GM10248 (cell line): Measurements from ENCODE around the gene CCDC61.

Experiments
- CTCF ChIA-PET: fragments of 300-600 bp; sonication (Branson Sonifier 250); formaldehyde crosslinking; extraction: SDS; loops from one replicate; lab custom pipeline; 2021; ENCODE audit warnings: antibody characterized with exemption; lab: Yijun Ruan, JAX
- POLR2A ChIA-PET: fragments of 350-650 bp; sonication (Branson Sonifier 250); formaldehyde crosslinking; extraction: SDS; loops from one replicate; lab custom pipeline; 2020; ENCODE audit warnings: antibody characterized with exemption; lab: Yijun Ruan, JAX
- DNase-seq: peaks from one replicate; pipeline ENCODE4 v3.0.0; 2012; ENCODE audit errors: extremely low spot score
- TF ChIP-seq, protein P1 (sequence below): IDR thresholded peaks from 2 replicates; pipeline ENCODE4 v1.5.1; 2012; ENCODE audit warnings: mild to moderate bottlenecking, low read depth; ENCODE audit errors: extremely low read depth, missing control alignments, control extremely low read depth

CCDC61 gene

DNA sequence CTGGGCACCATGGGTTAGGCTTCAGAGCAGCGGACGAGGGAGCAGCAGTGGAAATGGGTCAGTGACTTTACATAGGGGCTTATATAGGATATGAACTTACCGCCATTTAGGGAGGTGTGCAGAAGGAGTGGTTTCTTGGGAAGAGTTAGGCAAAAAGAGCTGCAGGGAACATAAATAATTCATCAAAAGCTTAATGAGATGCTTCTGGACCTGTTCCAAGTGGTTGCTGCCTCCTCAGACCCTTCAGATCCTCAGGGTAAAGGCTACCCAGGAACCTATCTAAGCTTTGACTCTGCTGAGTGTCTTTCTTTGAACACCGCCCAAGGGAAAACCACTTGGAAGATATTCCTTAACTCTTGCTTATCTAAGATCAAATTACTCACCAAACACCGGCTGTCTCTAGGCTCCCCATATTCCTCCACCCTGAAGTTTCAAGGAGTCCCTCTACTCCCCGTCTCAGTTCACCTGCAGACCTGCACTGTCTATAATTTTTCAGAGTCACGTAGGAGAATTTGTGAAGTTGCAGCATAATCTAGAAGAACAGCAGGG, 45.8 kb downstream of the CCDC61 start, which contains the start of gene IGFL4:
TSS of gene IGFL4 (minus strand) at position 51 of the 549 bp plus-strand sequence. CDS start at position 11, 40 bp downstream.
- TF ChIP-seq, protein P1, sequence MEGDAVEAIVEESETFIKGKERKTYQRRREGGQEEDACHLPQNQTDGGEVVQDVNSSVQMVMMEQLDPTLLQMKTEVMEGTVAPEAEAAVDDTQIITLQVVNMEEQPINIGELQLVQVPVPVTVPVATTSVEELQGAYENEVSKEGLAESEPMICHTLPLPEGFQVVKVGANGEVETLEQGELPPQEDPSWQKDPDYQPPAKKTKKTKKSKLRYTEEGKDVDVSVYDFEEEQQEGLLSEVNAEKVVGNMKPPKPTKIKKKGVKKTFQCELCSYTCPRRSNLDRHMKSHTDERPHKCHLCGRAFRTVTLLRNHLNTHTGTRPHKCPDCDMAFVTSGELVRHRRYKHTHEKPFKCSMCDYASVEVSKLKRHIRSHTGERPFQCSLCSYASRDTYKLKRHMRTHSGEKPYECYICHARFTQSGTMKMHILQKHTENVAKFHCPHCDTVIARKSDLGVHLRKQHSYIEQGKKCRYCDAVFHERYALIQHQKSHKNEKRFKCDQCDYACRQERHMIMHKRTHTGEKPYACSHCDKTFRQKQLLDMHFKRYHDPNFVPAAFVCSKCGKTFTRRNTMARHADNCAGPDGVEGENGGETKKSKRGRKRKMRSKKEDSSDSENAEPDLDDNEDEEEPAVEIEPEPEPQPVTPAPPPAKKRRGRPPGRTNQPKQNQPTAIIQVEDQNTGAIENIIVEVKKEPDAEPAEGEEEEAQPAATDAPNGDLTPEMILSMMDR = no peak
- no peak for DNase-seq
- CTCF ChIA-PET = interaction anchor here (1.6 to 1.7 kb wide), 2 partner anchors 12 to 24 kb away, joined by 5 to 10 read pairs; no protein-coding TSS in a partner anchor
- POLR2A ChIA-PET = no interaction called here

DNA sequence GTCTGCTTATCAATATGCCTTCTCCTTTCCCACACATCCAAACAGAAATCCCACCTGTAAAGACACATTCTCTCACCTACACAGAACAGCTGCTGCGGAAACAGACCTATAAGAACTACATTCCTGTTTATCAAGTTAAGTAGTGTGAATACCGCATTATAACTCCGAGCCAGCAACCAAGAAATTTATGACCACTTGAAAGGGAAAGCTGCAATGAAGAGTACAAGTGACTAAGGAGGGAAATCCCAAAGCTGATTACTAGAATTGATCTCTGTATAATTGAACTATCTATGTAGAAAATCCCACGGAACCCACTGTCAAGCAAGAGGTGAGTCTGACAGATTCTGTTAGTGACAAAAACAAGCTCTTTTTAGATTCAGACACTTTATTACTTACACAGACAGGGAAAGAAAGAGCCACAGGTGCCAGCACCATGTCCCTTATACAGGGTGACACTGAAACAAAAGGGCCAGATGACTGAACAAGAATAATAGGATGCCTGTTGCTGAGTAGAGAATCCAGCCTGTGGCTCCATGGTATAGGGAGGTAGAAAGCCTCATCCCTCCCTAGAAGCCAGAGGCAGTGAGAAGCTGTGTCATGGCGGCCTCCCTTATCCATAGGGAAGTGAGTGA, 47.1 kb downstream of the CCDC61 start:
- CTCF ChIA-PET = interaction anchor here (1.0 to 1.6 kb wide), 6 partner anchors 10 to 222 kb away, joined by 3 to 19 read pairs (median 4); no protein-coding TSS in a partner anchor
- TF ChIP-seq, protein P1 = no peak
- DNase-seq = no peak
- POLR2A ChIA-PET = no interaction called here

DNA sequence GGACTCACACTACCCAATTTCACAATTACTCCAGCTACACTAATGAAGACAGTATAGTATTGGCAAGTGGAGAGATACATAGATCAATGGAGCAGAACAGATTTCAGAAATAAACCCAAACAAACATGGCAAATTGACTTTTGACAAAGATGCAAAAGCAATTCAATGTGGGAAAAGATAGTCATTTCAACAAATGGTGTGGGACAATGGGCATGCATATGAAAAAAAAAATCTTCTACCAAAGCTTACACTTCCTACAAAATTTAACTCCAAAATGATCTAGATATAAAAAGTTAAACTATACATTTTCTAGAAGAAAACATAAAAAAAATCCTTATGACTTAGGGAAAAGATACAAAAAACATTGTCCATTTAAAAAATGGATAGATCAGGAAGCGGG, 48.3 kb downstream of the CCDC61 start:
- TF ChIP-seq, protein P1 = no peak
- POLR2A ChIA-PET = no interaction called here

DNA sequence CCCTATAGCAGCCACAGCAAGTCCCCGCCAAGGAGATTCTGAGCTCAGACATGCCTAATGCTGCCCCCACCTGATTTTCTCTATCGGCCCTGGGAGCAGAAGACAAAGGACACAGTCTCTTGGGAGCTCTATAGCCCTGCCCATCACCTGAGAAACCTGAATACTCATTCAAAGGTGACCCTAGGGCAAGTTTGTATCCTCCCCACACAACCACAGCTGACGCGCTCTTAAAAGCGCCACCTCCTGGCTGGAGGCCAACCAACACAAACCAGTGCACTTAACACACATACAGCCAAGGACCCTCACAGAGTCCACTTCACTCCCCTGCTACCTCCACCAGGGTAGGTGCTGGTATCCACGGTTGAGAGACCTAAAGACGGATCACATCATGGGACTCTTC, 54.3 kb downstream of the CCDC61 start:
- ChIA-PET CTCF (interaction anchor here (0.9 to 4.7 kb wide), 4 partner anchors 10 to 54 kb away, joined by 3 to 18 read pairs (median 4); partner anchors contain the start of gene CCDC61), POLR2A (no interaction called here)
- DNase-seq = no peak
- TF ChIP-seq, protein P1 = peak; percentile 11

More for the DNA sequence above, 48.3 kb downstream of the CCDC61 start:
- DNase-seq = no peak
- CTCF ChIA-PET = interaction anchor here (1.1 to 2.8 kb wide), 3 partner anchors 11 to 145 kb away, joined by 3 to 10 read pairs (median 3); no protein-coding TSS in a partner anchor

DNA sequence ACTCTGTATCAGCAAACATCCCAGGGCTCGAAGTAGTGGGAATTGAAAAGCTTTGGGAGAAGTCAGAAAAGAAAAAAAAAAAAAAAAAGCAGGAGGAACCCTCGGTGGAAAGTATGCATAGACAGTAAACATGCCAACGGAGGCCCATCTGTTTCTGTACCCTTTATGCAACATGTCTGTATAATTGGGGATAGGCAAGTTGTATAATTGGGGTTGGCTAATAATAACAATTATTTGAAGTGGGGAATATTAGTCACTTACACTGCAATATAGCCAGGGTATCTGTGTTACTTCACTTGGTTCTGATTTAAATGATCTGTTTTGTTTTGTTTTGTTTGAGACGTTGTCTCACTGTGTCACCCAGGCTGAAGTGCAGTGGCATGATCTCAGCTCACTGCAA, 57.6 kb downstream of the CCDC61 start:
- CTCF ChIA-PET = interaction anchor here (4.7 kb wide), 1 partner anchor 24 kb away, joined by 18 read pairs; no protein-coding TSS in a partner anchor

DNA sequence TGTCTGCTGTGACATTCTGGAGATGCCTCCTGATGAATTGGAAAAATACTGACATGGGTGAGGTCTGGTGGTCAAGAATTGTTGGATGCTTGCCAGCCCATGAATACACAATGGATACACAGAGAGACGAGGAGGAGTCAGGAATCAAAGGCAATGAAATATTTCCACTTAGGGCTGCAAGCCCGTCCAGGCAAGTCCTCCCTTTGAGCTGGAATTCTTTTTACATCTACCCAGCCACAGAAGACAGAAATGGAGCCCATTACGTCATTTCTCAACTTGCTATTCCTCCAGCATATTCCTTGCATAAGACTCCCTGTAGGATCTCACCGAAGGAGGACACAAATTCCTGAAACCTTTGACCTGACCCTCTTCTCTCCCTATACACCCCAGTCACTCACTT, 61.3 kb downstream of the CCDC61 start:
- POLR2A ChIA-PET = no interaction called here
- no peak for DNase-seq
- CTCF ChIA-PET = no interaction called here
- TF ChIP-seq, protein P1 = no peak

More for the DNA sequence above, 57.6 kb downstream of the CCDC61 start:
- POLR2A ChIA-PET = no interaction called here
- DNase-seq = no peak
- TF ChIP-seq, protein P1 = no peak
